ENCODE measurements around the gene XYLT1.

- TF ChIP-seq CEBPB (IDR thresholded peaks at IDR 0.05) = no peak
- TF ChIP-seq TAF1 (IDR thresholded peaks at IDR 0.05; ENCODE audit: low read depth) = no peak
Observed at GRCh38 chr16:17483351-17483750, 12.6 kb upstream of the XYLT1 start.

Data from Ishikawa (cell line).